Lung (tissue), 12 donors: ENCODE data around the gene TYSND1. TPM values are rescaled to one million over a fixed set of nuclear protein-coding genes. Genes with fewer than 3 reads are reported as not detected.

Experiments used
- ATAC-seq: fragments of 200-7000 bp; cut with Tn5 transposase; one replicate; pipeline ENCODE4 v1.9.1; 2020; ENCODE audit warnings: moderate number of reproducible peaks; ENCODE audit not compliant: insufficient read depth, low FRiP score
- DNase-seq, 3 donors: peaks; one replicate each; pipeline ENCODE4 v3.0.0-alpha.2; 2013 to 2017
- H3K27ac ChIP-seq, 2 donors: one replicate each; pipeline ENCODE4 v1.5.1; 2013; ENCODE audit warnings: mild to moderate bottlenecking in 2 of 2, moderate library complexity in 2 of 2, control low read depth in 1 of 2, inconsistent platforms in 1 of 2, low read depth in 1 of 2, low read length in 1 of 2
- H3K27me3 ChIP-seq, 3 donors: one replicate each; pipeline ENCODE4 v1.5.1; 2013; ENCODE audit warnings: low read length in 2 of 3; ENCODE audit not compliant: control insufficient read depth in 3 of 3, insufficient read depth in 3 of 3
- H3K36me3 ChIP-seq, 4 donors: one replicate each; pipeline ENCODE4 v1.5.1; 2013; ENCODE audit warnings: low read length in 4 of 4, mild to moderate bottlenecking in 1 of 4, moderate library complexity in 1 of 4; ENCODE audit not compliant: control insufficient read depth in 4 of 4, insufficient read depth in 4 of 4
- H3K4me1 ChIP-seq, 5 donors: one replicate each; pipeline ENCODE4 v1.5.1; 2013; ENCODE audit warnings: low read length in 5 of 5, mild to moderate bottlenecking in 2 of 5, moderate library complexity in 1 of 5; ENCODE audit not compliant: control insufficient read depth in 5 of 5, insufficient read depth in 5 of 5
- H3K4me3 ChIP-seq: one replicate; pipeline ENCODE4 v1.5.1; 2013; ENCODE audit warnings: mild to moderate bottlenecking, control low read depth, moderate library complexity
- H3K9ac ChIP-seq, 2 donors: one replicate each; pipeline ENCODE4 v1.5.1; 2013; ENCODE audit warnings: low read length in 2 of 2, control low read depth in 1 of 2; ENCODE audit not compliant: insufficient read depth in 1 of 2
- H3K9me3 ChIP-seq, 4 donors: one replicate each; pipeline ENCODE4 v1.5.1; 2013; ENCODE audit warnings: low read length in 3 of 4, mild to moderate bottlenecking in 1 of 4, moderate library complexity in 1 of 4; ENCODE audit not compliant: control insufficient read depth in 4 of 4, insufficient read depth in 3 of 4
- WGBS, 2 donors: extraction: QIAGEN DNeasy Blood & Tissue Kit; methylation state at CpG; one replicate each; pipeline ENCODE4 v1.1.7; 2013; 5-methylcytosine and 5-hydroxymethylcytosine counted together
- polyA plus RNA-seq, 2 donors: library from polyadenylated mRNA; stranded (reverse); fragments of 200-250 nt; gene quantifications; one replicate each; pipeline ENCODE4 v1.2.1, GENCODE V29; 2013
- total RNA-seq, 2 donors: library from RNA; depleted of rRNA in 1 of 2; stranded (reverse); fragments of >200 nt in 1 of 2; gene quantifications; one replicate each; pipeline ENCODE4 v1.2.1, GENCODE V29; 2014 to 2021
- TF ChIP-seq, protein P1 (sequence below): IDR thresholded peaks from 2 replicates; pipeline ENCODE4 v1.5.1; 2012; ENCODE audit warnings: mild to moderate bottlenecking; ENCODE audit errors: control extremely low read depth, extremely low read depth
- donor health status: control.
- donor health status: control.
- donor health status: Bipolar disorder and iron deficiency.
- donor health status: healthy.
- donor health status: DM: yes; HTN: yes; CAD: no.

TYSND1 gene
- total and polyA plus RNA-seq, 4 donors = 7.5 to 14.9 (median 9.9) TPM

DNA sequence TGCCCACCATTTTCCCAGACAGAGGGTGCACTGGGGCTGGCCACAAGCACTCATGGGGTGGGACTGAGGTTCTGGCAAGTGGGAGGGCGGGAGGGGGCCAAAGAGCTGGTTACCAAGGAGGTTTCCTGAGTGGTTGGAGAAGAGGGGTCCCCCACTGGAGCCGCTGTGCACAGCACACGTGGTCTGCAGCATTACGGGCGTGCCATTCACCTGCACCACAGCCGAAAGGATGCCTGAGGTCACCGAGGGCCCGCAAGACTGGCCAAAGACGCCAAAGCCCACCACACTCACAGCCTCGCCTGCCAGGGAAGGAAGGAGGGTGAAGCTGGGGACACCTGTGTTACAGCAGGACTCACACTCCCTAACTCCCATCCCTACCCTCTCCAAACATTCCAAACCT, 3.9 kb downstream of the TYSND1 start:
- H3K4me1 ChIP-seq = peaks cover 0 to 18% (median 7%) of the 10 kb centered on the region in 5 donors
- ATAC-seq = no peak
- DNase-seq = no peak
- H3K27me3 ChIP-seq = no peaks in the 10 kb centered on the region
- no peak overlapping the region for H3K27ac ChIP-seq
- H3K9me3 ChIP-seq = no peaks in the 10 kb centered on the region
- no peak overlapping the region for H3K4me3 ChIP-seq
- no peak overlapping the region for H3K9ac ChIP-seq
- TF ChIP-seq, protein P1, sequence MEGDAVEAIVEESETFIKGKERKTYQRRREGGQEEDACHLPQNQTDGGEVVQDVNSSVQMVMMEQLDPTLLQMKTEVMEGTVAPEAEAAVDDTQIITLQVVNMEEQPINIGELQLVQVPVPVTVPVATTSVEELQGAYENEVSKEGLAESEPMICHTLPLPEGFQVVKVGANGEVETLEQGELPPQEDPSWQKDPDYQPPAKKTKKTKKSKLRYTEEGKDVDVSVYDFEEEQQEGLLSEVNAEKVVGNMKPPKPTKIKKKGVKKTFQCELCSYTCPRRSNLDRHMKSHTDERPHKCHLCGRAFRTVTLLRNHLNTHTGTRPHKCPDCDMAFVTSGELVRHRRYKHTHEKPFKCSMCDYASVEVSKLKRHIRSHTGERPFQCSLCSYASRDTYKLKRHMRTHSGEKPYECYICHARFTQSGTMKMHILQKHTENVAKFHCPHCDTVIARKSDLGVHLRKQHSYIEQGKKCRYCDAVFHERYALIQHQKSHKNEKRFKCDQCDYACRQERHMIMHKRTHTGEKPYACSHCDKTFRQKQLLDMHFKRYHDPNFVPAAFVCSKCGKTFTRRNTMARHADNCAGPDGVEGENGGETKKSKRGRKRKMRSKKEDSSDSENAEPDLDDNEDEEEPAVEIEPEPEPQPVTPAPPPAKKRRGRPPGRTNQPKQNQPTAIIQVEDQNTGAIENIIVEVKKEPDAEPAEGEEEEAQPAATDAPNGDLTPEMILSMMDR = no peak
- WGBS, 2 donors = 91 to 95% methylated on average over 10 of the region's 10 CpGs
- H3K36me3 ChIP-seq = peaks cover 0 to 5% (median 1%) of the 10 kb centered on the region in 4 donors

DNA sequence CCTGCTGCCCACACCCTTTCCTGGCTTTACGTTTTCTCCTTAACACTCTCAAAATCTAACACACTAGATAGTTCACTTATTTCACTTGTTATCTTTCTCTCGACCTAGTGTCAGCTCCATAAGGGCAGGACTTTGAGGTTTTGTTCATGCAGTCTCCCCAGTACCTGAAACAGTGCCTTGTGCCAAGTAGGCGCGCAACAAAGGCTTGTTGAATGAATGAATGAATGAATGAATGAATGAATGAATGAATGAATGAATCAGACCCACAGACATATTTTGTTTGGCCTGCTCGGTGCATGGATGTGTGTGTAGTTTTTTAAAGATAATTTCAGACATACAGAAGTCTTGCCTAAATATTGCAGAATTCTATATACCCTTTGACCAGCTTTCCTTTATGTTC, 6.2 kb downstream of the TYSND1 start:
- peaks cover 0 to 10% (median 6%) of the 10 kb centered on the region in 5 donors for H3K4me1 ChIP-seq

DNA sequence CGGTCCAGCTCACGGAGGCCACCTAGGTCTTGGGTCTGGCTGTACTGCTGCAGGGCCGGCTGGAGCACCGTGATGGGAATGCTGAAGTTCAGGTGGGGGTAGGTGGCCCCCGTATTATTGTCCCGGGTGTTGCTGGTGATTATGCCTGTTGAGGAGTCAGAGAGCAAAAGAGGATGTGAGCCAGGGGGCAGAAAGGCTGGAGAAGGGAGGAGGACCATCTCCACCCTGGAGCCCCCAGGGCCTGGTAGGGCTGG, 6.6 kb downstream of the TYSND1 start:
- Histone ChIP-seq H3K4me3 (no peak overlapping the region), H3K36me3 (peaks cover 0 to 5% (median 1%) of the 10 kb centered on the region in 4 donors), H3K4me1 (peaks cover 0 to 7% (median 2%) of the 10 kb centered on the region in 5 donors), H3K9ac (no peak overlapping the region), H3K27me3 (no peaks in the 10 kb centered on the region), H3K27ac (no peak overlapping the region), H3K9me3 (no peaks in the 10 kb centered on the region)
- 93 to 98% methylated on average over 6 of the region's 6 CpGs for whole genome bisulfite sequencing, 2 donors
- no peak for ATAC-seq
- TF ChIP-seq, protein P1 = no peak
- DNase-seq = no peak

More for the DNA sequence above, 6.2 kb downstream of the TYSND1 start:
- Histone ChIP-seq H3K4me3 (no peak overlapping the region), H3K36me3 (peaks cover 0 to 5% (median 1%) of the 10 kb centered on the region in 4 donors), H3K9me3 (no peaks in the 10 kb centered on the region), H3K27ac (no peak overlapping the region), H3K27me3 (no peaks in the 10 kb centered on the region), H3K9ac (no peak overlapping the region)
- WGBS, 2 donors = 80 to 86% methylated on average over 5 of the region's 5 CpGs
- DNase-seq (no peak), ATAC-seq (no peak)
- TF ChIP-seq, protein P1 = no peak
